Measurements from ENCODE around the gene TMEM81.

DNA sequence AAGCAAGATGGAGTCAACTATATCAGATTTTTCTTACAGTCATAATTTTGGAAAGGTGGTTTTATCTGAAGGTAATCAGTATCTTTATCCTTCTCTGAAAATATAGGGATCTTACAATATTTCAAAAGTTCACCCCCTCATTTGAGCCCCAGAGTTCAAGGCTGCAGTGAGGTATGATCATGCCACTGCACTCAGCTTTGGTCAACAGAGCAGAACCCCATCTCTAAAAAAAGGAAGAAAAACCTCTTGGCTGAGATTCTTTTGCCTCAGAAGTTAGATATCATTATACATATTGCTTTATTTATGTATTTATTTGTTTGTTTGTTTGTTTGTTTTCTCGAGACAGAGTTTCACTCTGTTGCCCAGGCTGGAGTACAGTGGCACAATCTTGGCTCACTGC, 49.0 kb upstream of the TMEM81 start:
- TF ChIP-seq, protein P1, sequence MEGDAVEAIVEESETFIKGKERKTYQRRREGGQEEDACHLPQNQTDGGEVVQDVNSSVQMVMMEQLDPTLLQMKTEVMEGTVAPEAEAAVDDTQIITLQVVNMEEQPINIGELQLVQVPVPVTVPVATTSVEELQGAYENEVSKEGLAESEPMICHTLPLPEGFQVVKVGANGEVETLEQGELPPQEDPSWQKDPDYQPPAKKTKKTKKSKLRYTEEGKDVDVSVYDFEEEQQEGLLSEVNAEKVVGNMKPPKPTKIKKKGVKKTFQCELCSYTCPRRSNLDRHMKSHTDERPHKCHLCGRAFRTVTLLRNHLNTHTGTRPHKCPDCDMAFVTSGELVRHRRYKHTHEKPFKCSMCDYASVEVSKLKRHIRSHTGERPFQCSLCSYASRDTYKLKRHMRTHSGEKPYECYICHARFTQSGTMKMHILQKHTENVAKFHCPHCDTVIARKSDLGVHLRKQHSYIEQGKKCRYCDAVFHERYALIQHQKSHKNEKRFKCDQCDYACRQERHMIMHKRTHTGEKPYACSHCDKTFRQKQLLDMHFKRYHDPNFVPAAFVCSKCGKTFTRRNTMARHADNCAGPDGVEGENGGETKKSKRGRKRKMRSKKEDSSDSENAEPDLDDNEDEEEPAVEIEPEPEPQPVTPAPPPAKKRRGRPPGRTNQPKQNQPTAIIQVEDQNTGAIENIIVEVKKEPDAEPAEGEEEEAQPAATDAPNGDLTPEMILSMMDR (IDR thresholded peaks at IDR 0.05 in 8 of 11, conservative IDR thresholded peaks at IDR 0.05 in 3 of 11): no peak
- no peak for TF ChIP-seq POLR2AphosphoS5 (IDR thresholded peaks at IDR 0.05)
- TF ChIP-seq POLR2A (IDR thresholded peaks at IDR 0.05): no peak

Data from spleen (tissue), 7 donors.